GM15510 (cell line): Measurements from ENCODE around the gene LTB4R2.

ENCODE experiments used
- POLR2A ChIP-seq: IDR thresholded peaks from 3 replicates; pipeline ENCODE4 v1.6.1; 2011; ENCODE audit warnings: borderline replicate concordance; ENCODE audit not compliant: insufficient read length; ENCODE audit errors: extremely low read depth

LTB4R2 gene

GRCh38 chr14:24284501-24285035, 25.4 kb upstream of the LTB4R2 start:
- TF ChIP-seq POLR2A, result no peak

GRCh38 chr14:24285351-24285750, 24.6 kb upstream of the LTB4R2 start:
- no peak for TF ChIP-seq POLR2A

- TF ChIP-seq POLR2A, result no peak
Measured at GRCh38 chr14:24286996-24287395, 22.9 kb upstream of the LTB4R2 start.

GRCh38 chr14:24289649-24290280, 20.2 kb upstream of the LTB4R2 start:
- TF ChIP-seq POLR2A, result no peak

GRCh38 chr14:24290746-24291145, 19.2 kb upstream of the LTB4R2 start:
- TF ChIP-seq POLR2A, result no peak

- TF ChIP-seq POLR2A, result no peak
Measured at GRCh38 chr14:24291446-24292117, 18.4 kb upstream of the LTB4R2 start.

- TF ChIP-seq POLR2A, result no peak
Measured at GRCh38 chr14:24292118-24292807, 17.7 kb upstream of the LTB4R2 start.

GRCh38 chr14:24293525-24293924, 16.4 kb upstream of the LTB4R2 start:
- no peak for TF ChIP-seq POLR2A

GRCh38 chr14:24296341-24297157, 13.4 kb upstream of the LTB4R2 start:
- TF ChIP-seq POLR2A, result no peak

GRCh38 chr14:24297190-24297964, 12.6 kb upstream of the LTB4R2 start:
- no peak for TF ChIP-seq POLR2A

- no peak for TF ChIP-seq POLR2A
Measured at GRCh38 chr14:24298892-24299254, 11.1 kb upstream of the LTB4R2 start.

- TF ChIP-seq POLR2A, result peak; percentile 66
Measured at GRCh38 chr14:24299255-24300191, 10.4 kb upstream of the LTB4R2 start, which contains the start of the genes DHRS1 and NOP9. DHRS1 (minus strand) TSS chr14:24299780; CDS start chr14:24299106, 674 bp downstream. NOP9 (plus strand) TSS chr14:24299850; CDS start chr14:24299955, 105 bp downstream.
